GM12873 (cell line): ENCODE results near the gene MAP2K6.

ENCODE experiments used
- TF ChIP-seq, protein P1 (sequence below): IDR thresholded peaks from 2 replicates; pipeline ENCODE4 v1.5.1; 2012; ENCODE audit warnings: low read depth, mild to moderate bottlenecking, moderate library complexity, low read length, control low read depth; ENCODE audit not compliant: insufficient read depth; ENCODE audit errors: missing control alignments

Gene MAP2K6

DNA sequence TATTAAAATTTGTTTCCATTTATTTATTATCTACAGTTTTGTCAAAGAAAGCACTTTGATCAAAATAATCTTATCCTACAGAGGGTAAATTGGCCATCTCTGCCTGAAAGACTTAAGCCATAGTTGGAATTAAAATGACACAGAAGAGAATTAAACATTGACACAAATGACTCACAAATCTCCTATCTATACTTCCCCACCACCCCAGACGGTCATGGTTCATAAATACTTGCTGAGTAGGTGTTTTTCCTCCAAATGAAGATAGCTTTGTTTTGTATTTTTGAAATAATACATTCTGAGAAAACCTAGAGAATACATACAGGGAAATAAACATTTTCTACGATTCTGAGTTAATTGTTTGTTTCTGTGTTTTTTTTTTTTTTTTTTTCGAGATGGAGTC, 142.8 kb downstream of the MAP2K6 start:
- TF ChIP-seq, protein P1, sequence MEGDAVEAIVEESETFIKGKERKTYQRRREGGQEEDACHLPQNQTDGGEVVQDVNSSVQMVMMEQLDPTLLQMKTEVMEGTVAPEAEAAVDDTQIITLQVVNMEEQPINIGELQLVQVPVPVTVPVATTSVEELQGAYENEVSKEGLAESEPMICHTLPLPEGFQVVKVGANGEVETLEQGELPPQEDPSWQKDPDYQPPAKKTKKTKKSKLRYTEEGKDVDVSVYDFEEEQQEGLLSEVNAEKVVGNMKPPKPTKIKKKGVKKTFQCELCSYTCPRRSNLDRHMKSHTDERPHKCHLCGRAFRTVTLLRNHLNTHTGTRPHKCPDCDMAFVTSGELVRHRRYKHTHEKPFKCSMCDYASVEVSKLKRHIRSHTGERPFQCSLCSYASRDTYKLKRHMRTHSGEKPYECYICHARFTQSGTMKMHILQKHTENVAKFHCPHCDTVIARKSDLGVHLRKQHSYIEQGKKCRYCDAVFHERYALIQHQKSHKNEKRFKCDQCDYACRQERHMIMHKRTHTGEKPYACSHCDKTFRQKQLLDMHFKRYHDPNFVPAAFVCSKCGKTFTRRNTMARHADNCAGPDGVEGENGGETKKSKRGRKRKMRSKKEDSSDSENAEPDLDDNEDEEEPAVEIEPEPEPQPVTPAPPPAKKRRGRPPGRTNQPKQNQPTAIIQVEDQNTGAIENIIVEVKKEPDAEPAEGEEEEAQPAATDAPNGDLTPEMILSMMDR = no peak

DNA sequence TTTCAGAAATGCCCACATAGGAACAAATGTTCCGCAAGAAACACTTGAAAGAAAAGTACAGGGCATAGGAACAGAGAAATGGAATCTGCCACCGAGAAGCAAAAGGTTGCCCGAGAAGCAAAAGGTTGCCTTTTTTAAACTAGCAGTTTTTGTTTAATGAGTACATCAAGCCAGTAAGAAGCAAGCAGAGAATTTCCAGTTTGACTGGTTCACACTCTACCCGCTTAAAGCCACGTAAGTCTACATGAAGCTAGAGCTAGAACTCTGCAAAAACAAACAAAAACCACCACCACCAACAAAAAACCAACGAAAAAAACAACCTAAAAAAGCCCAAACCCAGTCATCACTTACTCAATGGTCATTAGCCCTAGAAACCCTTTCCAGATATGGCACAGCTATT, 144.3 kb downstream of the MAP2K6 start:
- TF ChIP-seq, protein P1 = no peak

DNA sequence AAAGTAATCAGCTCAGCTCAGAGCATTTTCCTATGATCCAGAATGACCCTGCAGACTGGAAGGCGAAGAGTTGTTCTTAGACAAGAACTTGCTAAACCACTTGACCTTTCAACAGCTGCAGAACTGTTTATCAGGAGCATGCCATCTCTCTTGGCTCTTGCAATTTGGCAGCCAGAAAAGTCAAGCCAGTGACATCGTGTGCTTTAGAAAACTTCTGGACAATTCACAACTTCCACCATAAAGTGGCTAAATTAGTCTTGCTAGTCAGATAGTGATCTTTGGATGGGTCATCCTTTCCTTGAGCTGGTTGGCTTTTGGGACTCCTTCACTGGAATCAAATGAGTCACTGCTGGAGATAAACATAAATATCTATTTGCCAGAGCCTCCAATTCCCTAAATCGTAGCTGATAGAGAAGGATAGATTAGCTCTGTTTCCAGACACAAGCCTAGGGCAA, 146.5 kb downstream of the MAP2K6 start:
- TF ChIP-seq, protein P1 = no peak

DNA sequence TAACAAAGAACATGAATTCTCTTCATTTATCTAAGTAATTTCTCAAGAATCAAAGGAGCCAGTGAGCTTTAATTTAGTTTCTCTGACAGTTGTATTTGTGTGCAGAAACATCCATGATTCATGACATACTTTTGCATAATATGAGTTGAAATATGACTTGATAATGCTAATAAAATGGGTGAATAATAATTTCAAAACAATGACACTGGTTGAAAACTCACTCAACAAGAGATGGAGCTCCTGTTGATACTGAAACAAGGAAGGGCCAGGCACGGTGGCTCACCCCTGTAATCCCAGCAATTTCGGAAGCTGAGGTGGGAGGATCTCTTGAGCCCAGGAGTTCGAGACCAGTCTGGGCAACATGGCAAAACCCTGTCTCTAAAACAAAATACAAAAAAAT, 147.0 kb downstream of the MAP2K6 start:
- TF ChIP-seq, protein P1 = no peak

DNA sequence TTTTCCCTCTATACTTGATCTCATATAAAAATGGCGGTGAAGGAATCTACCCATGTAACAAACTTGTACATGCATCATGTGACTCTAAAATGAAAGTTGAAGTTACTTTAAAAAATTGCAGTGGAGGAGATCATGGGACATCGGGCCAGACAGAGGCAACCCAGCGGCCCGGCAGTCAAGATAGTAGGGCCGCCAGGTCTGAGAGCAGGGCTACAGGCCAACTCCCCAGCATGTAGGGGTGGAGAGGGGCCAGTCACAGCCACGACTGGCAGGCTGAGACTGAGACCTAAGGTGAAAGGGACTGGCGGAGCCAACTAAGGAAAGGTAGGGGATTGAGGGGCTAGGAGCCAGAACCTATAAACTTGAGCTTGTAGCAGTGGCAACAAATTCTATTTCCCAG, 150.9 kb downstream of the MAP2K6 start:
- TF ChIP-seq, protein P1 = no peak

DNA sequence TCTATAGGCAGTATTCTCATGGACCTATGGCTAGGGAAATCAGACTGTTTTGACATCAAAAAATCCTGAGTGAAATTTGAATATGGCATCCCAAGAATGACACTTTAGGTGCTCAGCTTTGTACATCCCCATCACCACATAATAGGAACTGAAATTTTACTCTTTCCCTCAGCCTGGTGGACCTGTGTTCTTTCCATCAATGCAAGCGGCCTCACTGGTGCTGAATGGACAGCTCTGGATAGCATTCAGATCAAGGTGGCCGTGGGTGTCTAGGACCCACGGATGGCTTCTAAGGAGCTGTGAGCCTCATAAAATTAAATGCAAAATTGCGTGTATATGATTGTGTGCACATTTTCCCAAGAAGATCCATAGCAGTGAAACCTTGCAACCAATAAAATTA, 152.6 kb downstream of the MAP2K6 start:
- TF ChIP-seq, protein P1 = no peak

DNA sequence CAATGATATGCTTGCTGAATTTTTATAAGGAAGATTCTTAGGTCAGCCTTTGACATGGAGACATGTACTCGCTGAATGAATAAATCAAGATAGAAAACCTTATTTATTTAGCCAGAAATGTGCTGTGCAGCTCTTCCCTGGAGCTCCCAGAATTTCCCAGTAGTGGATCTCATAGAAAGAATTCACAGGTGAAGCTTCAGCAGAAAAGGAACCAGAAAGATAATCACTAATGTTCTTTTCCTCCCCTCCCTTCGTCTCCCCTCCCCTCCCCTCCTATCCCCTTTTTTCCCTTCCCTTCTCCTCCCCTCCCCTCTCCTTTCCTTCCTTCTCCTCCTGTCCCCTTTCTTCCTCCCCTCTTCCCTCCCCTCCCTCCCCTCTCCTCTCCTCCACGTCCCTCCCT, 158.2 kb downstream of the MAP2K6 start:
- TF ChIP-seq, protein P1 = no peak

DNA sequence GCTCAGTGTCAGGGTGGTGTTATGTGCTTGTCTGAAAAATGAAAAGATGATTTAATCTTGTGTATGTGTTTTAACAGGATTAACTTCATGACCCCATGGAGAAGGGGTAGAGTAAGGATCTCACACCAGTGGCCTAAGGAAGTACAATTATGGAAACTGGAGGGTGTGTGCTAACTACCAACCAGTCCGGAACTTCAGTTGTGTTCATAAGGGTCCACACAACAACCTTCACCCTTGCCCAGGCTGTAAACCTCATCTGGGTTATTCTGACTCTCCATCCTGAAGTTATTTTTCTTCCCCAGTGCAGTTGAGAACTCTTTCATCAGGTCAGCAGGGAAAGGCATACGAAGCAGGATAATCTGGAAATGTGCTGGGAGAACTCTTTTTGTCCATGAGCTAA, 158.9 kb downstream of the MAP2K6 start:
- TF ChIP-seq, protein P1 = no peak
